Renal cortex interstitium (tissue), 11 donors: Measurements from ENCODE around the gene STEAP1B. TPM values are rescaled to one million over a fixed set of nuclear protein-coding genes. Genes with fewer than 3 reads are reported as not detected.
"Not testable (repeated sequence)": the region's sequence is repeated elsewhere in the genome, so short reads cannot be mapped to it uniquely, and the experiment has no call there.

Source experiments
- DNase-seq, 11 donors: peaks; one replicate each; pipeline ENCODE4 v3.0.0-alpha.2; 2013; ENCODE audit warnings: low read depth in 9 of 11, low spot score in 4 of 11; ENCODE audit errors: extremely low read depth in 1 of 11
- polyA plus RNA-seq, 3 donors: library from polyadenylated mRNA; unstranded; fragments of 120-200 nt; gene quantifications; one replicate each; pipeline ENCODE4 v1.2.1, GENCODE V29; 2013; ENCODE audit not compliant: insufficient read length in 3 of 3

The STEAP1B gene
- polyA plus RNA-seq, 3 donors, result 1.1 to 1.8 (median 1.3) TPM

DNA sequence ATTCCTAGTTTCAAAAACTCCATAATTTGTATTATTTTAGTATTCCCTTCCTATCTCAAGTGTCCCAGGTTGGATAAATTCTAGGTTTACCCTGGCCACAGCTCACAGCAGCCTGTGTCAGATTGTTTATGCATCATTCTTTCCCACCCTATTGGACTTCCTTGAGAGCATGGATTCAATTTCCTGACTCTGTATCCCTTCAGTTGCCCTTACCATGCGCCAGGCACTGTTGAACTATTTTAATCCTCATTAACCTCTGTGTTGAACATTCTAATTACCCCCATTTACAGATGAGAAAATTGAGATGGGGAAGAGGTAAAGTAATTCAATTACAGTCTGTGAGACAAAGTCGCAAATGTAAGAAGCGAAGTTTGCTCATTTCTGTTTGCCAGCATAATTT, 58.8 kb downstream of the STEAP1B start:
- DNase-seq, result no peak

GRCh38 chr7:22438994-22439393, 61.0 kb downstream of the STEAP1B start:
- DNase-seq, result no peak

DNA sequence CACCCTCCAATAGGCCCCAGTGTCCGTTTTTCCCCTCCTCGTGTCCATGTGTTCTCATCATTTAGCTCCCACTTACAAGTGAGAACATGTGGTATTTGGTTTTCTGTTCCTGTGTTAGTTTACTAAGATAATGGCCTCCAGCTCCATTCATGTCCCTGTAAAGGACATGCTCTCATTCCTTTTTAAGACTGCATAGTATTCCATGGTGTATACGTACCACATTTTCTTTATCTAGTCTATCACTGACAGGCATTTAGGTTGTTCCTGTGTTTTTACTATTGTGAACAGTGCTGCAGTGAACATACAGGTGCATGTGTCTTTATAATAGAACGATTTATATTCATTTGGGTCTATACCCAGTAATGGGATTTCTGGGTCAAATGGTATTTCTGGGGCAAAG, 63.4 kb downstream of the STEAP1B start:
- DNase-seq, result not testable (repeated sequence)

DNA sequence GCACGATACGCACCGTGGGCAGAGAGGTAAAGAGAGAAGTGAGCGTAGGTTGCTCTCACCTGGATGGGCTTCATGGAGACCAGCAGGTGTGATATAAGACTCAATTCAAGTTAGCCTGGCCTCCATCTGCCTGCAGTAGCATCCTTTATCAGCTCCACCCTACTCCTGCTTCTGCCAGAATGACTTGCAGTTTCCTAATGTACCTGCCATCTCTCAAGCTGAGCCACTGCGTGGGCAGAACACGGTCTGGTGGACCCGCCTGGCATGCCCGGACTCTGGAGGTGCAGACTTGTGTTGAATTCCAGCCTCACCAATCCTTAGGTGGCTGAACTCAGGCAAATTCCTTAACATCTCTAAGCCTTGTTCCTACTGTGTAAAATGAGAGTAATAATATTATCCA, 64.3 kb downstream of the STEAP1B start:
- DNase-seq, result no peak

GRCh38 chr7:22435105-22435504, 64.9 kb downstream of the STEAP1B start:
- DNase-seq, result no peak

GRCh38 chr7:22433710-22434460, 66.1 kb downstream of the STEAP1B start:
- no peak for DNase-seq

- not testable (repeated sequence) for DNase-seq
Observed at GRCh38 chr7:22433165-22433700, 66.8 kb downstream of the STEAP1B start.

- DNase-seq, result no peak
Observed at GRCh38 chr7:22432203-22432718, 67.7 kb downstream of the STEAP1B start.

DNA sequence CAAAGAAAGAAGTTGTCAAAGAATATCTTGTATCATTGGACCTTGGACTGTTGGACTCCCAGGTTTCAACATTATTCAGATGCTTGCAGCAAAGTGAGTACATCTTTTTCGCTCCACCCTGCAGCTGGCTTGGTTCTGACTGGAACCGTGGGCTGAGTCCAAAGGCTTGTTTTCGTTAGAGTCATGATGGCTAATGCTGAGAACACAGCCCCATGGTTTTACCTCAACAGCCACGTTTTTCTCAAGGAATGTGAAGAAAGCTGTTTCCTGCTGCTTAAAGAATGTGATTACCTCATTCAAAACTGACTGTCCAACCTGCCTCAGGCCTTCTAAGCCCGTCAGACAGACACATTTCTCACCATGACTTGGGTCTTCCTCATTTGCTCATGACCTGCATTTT, 69.5 kb downstream of the STEAP1B start:
- no peak for DNase-seq

DNA sequence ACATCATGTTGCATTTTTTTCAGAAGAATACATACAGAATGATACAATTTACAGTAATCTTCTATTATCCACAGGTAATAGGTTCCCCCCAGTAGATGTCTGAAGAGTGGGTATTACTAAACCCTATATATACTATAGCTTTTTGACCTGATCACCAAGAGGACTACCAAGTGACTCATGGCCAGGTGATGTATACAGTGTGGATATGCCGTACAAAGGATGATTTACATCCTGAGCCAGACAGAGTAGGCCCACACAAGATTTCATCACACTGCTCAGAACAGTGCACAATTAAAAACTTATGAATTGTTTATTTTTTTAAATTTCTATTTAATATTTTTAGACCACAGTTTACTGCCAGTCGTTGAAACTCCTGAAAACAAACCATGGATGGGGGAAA, 70.6 kb downstream of the STEAP1B start:
- no peak for DNase-seq

DNA sequence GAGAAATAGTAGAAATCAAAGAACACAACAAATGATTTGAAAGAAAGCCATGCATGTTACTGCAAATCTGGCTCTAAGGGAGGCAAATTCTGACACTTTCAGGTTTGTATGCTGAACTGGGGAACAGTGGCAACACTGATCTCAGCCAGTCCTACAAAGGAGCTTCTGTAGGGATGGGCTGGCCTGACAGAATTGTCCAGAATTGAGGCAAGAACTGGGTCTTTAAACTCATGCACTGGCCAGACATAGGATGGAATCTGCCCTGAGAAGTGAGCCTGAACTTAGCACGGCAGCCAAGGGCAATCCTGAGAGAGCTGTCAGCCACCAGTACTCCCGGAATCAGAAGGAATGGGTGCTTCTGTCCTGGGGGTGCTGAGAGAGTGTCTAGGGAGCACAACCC, 72.1 kb downstream of the STEAP1B start:
- no peak for DNase-seq

GRCh38 chr7:22427104-22427503, 72.9 kb downstream of the STEAP1B start:
- no peak for DNase-seq

DNA sequence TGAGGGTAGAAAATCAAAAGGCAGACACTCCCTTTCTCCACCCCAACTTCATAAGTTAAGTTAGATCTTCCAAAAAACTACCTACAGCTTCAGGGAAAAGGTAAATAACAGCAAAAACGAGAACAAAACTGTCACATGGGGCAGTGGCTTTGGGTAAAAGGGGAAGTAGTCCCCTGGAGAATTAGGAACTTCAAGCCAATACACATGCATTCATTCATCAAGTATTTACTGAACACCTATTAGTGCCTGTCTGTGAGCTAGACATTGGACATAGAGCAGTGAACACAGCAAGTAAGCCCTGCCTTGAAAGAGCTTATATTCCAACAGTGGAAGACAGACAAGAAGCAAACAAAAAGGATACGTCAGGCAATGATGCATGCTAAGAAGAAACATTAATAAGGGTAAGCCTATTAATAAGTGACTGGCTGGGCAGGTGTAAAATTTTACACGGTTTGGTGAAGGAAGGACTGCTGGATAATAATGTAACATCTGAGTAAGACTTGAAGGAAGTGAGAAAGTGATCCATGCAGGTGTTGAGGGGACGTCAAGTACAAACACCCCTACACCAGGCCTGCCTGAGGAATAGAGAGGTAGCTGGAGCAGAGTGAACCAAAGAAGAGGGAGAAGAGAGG, 73.4 kb downstream of the STEAP1B start:
- no peak for DNase-seq

GRCh38 chr7:22425361-22425760, 74.6 kb downstream of the STEAP1B start:
- no peak for DNase-seq

DNA sequence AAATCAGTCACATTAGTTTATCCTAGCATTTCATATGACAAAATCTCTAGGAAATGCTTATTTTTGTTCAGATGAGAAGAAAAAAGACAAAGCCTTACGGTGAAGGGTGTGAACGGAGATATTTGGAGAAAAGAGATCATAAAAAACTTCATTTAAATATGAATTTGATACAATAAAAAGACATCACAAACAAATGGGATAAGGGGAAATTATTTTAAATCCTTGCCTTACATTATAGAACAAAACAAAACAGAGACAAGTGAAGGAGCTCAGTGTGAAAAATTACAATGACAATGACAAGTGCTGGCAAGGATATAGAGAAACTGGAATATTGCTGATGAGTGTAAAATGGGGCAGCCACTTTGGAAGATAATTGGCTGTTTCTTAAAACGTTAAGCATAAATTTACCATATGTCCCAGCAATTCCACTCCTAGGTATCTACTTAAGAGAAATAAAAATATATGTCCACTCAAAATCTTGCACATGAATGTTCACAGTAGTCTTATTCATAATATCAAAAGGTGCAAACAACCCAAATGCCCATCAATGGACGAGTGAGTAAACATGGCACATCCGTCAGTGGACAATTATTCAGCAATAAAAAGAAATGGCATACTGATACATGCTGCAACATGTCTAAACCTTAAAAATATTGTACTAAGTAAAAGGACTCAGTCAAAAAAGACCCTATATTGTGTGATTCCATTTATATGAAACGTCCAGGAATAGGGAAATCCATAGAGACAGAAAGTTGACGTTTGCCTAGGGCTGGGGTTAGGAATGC, 77.0 kb downstream of the STEAP1B start:
- DNase-seq, result no peak

- no peak for DNase-seq
Observed at GRCh38 chr7:22420973-22421635, 78.9 kb downstream of the STEAP1B start.

GRCh38 chr7:22420008-22420407, 80.0 kb downstream of the STEAP1B start:
- no peak for DNase-seq

GRCh38 chr7:22419488-22419887, 80.5 kb downstream of the STEAP1B start:
- no peak for DNase-seq
